ENCODE results near the gene HHIPL1. TPM values are rescaled to one million over a fixed set of nuclear protein-coding genes. Genes with fewer than 3 reads are reported as not detected.

HHIPL1 gene
- polyA plus RNA-seq, 1 experiment: 1.1 TPM

GRCh38 chr14:99670361-99671234 is 25.7 kb downstream of the HHIPL1 start:
- CTCF ChIA-PET: interaction anchor here (0.7 kb wide), 1 partner anchor 135 kb away, joined by 6 read pairs; no protein-coding TSS in a partner anchor

GRCh38 chr14:99671235-99672224 is 26.6 kb downstream of the HHIPL1 start:
- CTCF ChIA-PET: interaction anchor here (0.5 to 1.6 kb wide), 2 partner anchors 10 to 18 kb away, joined by 5 read pairs; no protein-coding TSS in a partner anchor
- no peak for DNase-seq (ENCODE audit: low read depth, low spot score)
- TF ChIP-seq CTCF (IDR thresholded peaks at IDR 0.05; ENCODE audit: low read depth, low read length): no peak

More at GRCh38 chr14:99670361-99671234, 25.7 kb downstream of the HHIPL1 start:
- no peak for DNase-seq (ENCODE audit: low read depth, low spot score)
- TF ChIP-seq CTCF (IDR thresholded peaks at IDR 0.05; ENCODE audit: low read depth, low read length): no peak
- peaks cover 12% of the 10 kb centered on the region for H3K27me3 ChIP-seq (ENCODE audit: control insufficient read depth, insufficient read depth, low read length)
- no peaks in the 10 kb centered on the region; the same call in 1 of the 2 replicates for H3K9me3 ChIP-seq (ENCODE audit: control insufficient read depth, insufficient read depth, low read length)
- H3K4me3 ChIP-seq (ENCODE audit: low read depth, low read length): no peak overlapping the region
- POLR2A ChIA-PET: interaction anchor here (0.7 kb wide), 1 partner anchor 13 kb away, joined by 6 read pairs; the partner anchor contains the start of gene CYP46A1
- H3K27ac ChIP-seq (ENCODE audit: low read depth, low read length): no peak overlapping the region

GRCh38 chr14:99672506-99673304 is 27.8 kb downstream of the HHIPL1 start:
- H3K9me3 ChIP-seq (ENCODE audit: control insufficient read depth, insufficient read depth, low read length): peaks cover 12% of the 10 kb centered on the region
- CTCF ChIA-PET: interaction anchor here (0.5 to 1.6 kb wide), 2 partner anchors 9 to 19 kb away, joined by 5 read pairs; no protein-coding TSS in a partner anchor
- POLR2A ChIA-PET: no interaction called here

More at GRCh38 chr14:99671235-99672224, 26.6 kb downstream of the HHIPL1 start:
- Histone ChIP-seq H3K27me3 (ENCODE audit: control insufficient read depth, insufficient read depth, low read length) (peaks cover 15% of the 10 kb centered on the region), H3K27ac (ENCODE audit: low read depth, low read length) (no peak overlapping the region), H3K9me3 (ENCODE audit: control insufficient read depth, insufficient read depth, low read length) (peaks cover under 1% of the 10 kb centered on the region; the same call in 1 of the 2 replicates), H3K4me3 (ENCODE audit: low read depth, low read length) (no peak overlapping the region)
- POLR2A ChIA-PET: no interaction called here

More at GRCh38 chr14:99672506-99673304, 27.8 kb downstream of the HHIPL1 start:
- no peak for TF ChIP-seq CTCF (IDR thresholded peaks at IDR 0.05; ENCODE audit: low read depth, low read length)
- H3K4me3 ChIP-seq (ENCODE audit: low read depth, low read length): no peak overlapping the region
- H3K27me3 ChIP-seq (ENCODE audit: control insufficient read depth, insufficient read depth, low read length): peaks cover 15% of the 10 kb centered on the region
- H3K27ac ChIP-seq (ENCODE audit: low read depth, low read length): no peak overlapping the region
- DNase-seq (ENCODE audit: low read depth, low spot score): no peak

Data from AG04450 (cell line).